KMS-11 (cell line): ENCODE measurements around the gene RAD51D.

Experiments
- H2AFZ ChIP-seq: fragments of 200-600 bp; sonication (generic); 2 replicates; pipeline ENCODE4 v1.6.1; 2016; ENCODE audit warnings: antibody characterized with exemption, mixed run types, low read depth
- H3K27ac ChIP-seq: fragments of 200-600 bp; sonication (generic); 2 replicates; pipeline ENCODE4 v1.6.1; 2016; ENCODE audit warnings: mild to moderate bottlenecking, mixed run types
- H3K27me3 ChIP-seq: fragments of 200-600 bp; sonication (generic); 2 replicates; pipeline ENCODE4 v1.6.1; 2017; ENCODE audit warnings: mild to moderate bottlenecking, low read depth, mixed run types, moderate library complexity; ENCODE audit not compliant: insufficient read depth
- H3K36me3 ChIP-seq: fragments of 200-600 bp; sonication (generic); 2 replicates; pipeline ENCODE4 v1.6.1; 2017; ENCODE audit warnings: mild to moderate bottlenecking, mixed run types; ENCODE audit not compliant: insufficient read depth
- H3K4me1 ChIP-seq: fragments of 200-600 bp; sonication (generic); 2 replicates; pipeline ENCODE4 v1.6.1; 2016; ENCODE audit warnings: mild to moderate bottlenecking, low read depth, mixed run types; ENCODE audit not compliant: poor library complexity, severe bottlenecking
- H3K4me2 ChIP-seq: fragments of 200-600 bp; sonication (generic); 2 replicates; pipeline ENCODE4 v1.7.0; 2016; ENCODE audit warnings: mild to moderate bottlenecking, mixed run types
- H3K4me3 ChIP-seq: fragments of 200-600 bp; sonication (generic); IDR thresholded peaks from 2 replicates; pipeline ENCODE4 v1.6.1; 2017; ENCODE audit warnings: low read depth, low read length, mixed read lengths; ENCODE audit not compliant: insufficient read depth
- H3K79me2 ChIP-seq: fragments of 200-600 bp; sonication (generic); 2 replicates; pipeline ENCODE4 v1.6.1; 2016; ENCODE audit warnings: low read depth, mixed run types; ENCODE audit not compliant: insufficient read depth
- H3K9ac ChIP-seq: fragments of 200-600 bp; sonication (generic); 2 replicates; pipeline ENCODE4 v1.6.1; 2016; ENCODE audit warnings: mild to moderate bottlenecking, mixed run types
- H4K20me1 ChIP-seq: fragments of 200-600 bp; sonication (generic); 2 replicates; pipeline ENCODE4 v1.6.1; 2016; ENCODE audit warnings: mild to moderate bottlenecking, mixed run types; ENCODE audit not compliant: insufficient read depth
- CTCF ChIP-seq: fragments of 200-600 bp; sonication (generic); conservative IDR thresholded peaks from 2 replicates; pipeline ENCODE4 v1.6.1; 2017; ENCODE audit warnings: low read depth, mild to moderate bottlenecking, antibody characterized with exemption, low read length, moderate library complexity, mixed read lengths

The RAD51D gene

GRCh38 chr17:35088881-35089585, 30.6 kb downstream of the RAD51D start:
- H4K20me1 ChIP-seq = no peaks in the 10 kb centered on the region
- peak; percentile 49 for TF ChIP-seq CTCF
- peak overlapping the region; percentile 65 for H3K27ac ChIP-seq
- H3K27me3 ChIP-seq = no peaks in the 10 kb centered on the region
- peaks cover 41% of the 10 kb centered on the region for H3K4me1 ChIP-seq
- H2AFZ ChIP-seq = peak overlapping the region; percentile 69
- peak overlapping the region; percentile 64 for H3K4me2 ChIP-seq
- H3K36me3 ChIP-seq = no peaks in the 10 kb centered on the region
- peaks cover 34% of the 10 kb centered on the region; the same call in 1 of the 2 replicates for H3K79me2 ChIP-seq
- H3K9ac ChIP-seq = peak overlapping the region; percentile 62
- H3K4me3 ChIP-seq = no peak overlapping the region

- TF ChIP-seq CTCF = no peak
- Histone ChIP-seq H3K4me3 (no peak overlapping the region), H3K4me1 (peaks cover 44% of the 10 kb centered on the region), H4K20me1 (no peaks in the 10 kb centered on the region), H3K4me2 (peak overlapping the region; percentile 55), H3K36me3 (no peaks in the 10 kb centered on the region), H3K9ac (peak overlapping the region; percentile 62), H3K27ac (peak overlapping the region; percentile 65), H3K27me3 (no peaks in the 10 kb centered on the region), H2AFZ (peak overlapping the region; percentile 48), H3K79me2 (peaks cover 40% of the 10 kb centered on the region; the same call in 1 of the 2 replicates)
These were observed 31.2 kb downstream of the RAD51D start for GRCh38 chr17:35088356-35088880.

- no peak for TF ChIP-seq CTCF
- Histone ChIP-seq H3K4me1 (peaks cover 50% of the 10 kb centered on the region), H2AFZ (peak overlapping the region; percentile 48), H3K79me2 (peaks cover 46% of the 10 kb centered on the region; the same call in 1 of the 2 replicates), H3K9ac (peak overlapping the region; percentile 62), H3K27me3 (no peaks in the 10 kb centered on the region), H4K20me1 (no peaks in the 10 kb centered on the region), H3K4me3 (no peak overlapping the region), H3K36me3 (no peaks in the 10 kb centered on the region), H3K27ac (peak overlapping the region; percentile 65), H3K4me2 (peak overlapping the region; percentile 55)
These were observed 31.8 kb downstream of the RAD51D start for GRCh38 chr17:35087731-35088355.

- H3K27ac ChIP-seq = peak overlapping the region; percentile 65
- H3K27me3 ChIP-seq = no peaks in the 10 kb centered on the region
- peak overlapping the region; percentile 55 for H3K4me2 ChIP-seq
- H3K4me3 ChIP-seq = no peak overlapping the region
- H3K9ac ChIP-seq = peak overlapping the region; percentile 62; the same call in 1 of the 2 replicates
- H2AFZ ChIP-seq = no peak overlapping the region
- H4K20me1 ChIP-seq = no peaks in the 10 kb centered on the region
- no peak for TF ChIP-seq CTCF
- H3K4me1 ChIP-seq = peaks cover 58% of the 10 kb centered on the region
- H3K36me3 ChIP-seq = no peaks in the 10 kb centered on the region
- H3K79me2 ChIP-seq = peaks cover 51% of the 10 kb centered on the region; the same call in 1 of the 2 replicates
These were observed 32.6 kb downstream of the RAD51D start for GRCh38 chr17:35086931-35087573.
